ENCODE data around the gene SLC26A9.

DNA sequence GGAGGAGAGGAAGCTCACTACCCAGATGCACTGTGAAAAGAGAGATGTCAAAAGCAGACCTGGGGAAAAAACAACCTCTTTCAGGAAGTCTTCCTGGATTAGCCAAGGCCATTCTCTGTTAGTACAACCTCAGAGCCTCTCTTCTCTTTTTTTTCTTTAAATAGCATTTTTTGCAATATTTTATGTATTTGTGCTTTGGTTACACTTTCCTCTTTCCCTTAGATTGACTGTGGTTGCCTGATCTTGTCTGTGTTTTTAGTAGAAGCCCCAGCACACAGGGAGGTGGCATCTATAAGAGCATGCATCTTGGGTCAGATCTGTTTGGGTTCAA is 18.8 kb downstream of the SLC26A9 start:
- TF ChIP-seq, protein P1, sequence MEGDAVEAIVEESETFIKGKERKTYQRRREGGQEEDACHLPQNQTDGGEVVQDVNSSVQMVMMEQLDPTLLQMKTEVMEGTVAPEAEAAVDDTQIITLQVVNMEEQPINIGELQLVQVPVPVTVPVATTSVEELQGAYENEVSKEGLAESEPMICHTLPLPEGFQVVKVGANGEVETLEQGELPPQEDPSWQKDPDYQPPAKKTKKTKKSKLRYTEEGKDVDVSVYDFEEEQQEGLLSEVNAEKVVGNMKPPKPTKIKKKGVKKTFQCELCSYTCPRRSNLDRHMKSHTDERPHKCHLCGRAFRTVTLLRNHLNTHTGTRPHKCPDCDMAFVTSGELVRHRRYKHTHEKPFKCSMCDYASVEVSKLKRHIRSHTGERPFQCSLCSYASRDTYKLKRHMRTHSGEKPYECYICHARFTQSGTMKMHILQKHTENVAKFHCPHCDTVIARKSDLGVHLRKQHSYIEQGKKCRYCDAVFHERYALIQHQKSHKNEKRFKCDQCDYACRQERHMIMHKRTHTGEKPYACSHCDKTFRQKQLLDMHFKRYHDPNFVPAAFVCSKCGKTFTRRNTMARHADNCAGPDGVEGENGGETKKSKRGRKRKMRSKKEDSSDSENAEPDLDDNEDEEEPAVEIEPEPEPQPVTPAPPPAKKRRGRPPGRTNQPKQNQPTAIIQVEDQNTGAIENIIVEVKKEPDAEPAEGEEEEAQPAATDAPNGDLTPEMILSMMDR (conservative IDR thresholded peaks at IDR 0.05; ENCODE audit: low read depth, low read length): no peak
- TF ChIP-seq EZH2 (IDR thresholded peaks at IDR 0.05; ENCODE audit: borderline replicate concordance, low read depth, low read length, poor library complexity, severe bottlenecking): no peak

All from A673 (cell line).